ENCODE data around the gene BHLHE40. TPM values are rescaled to one million over a fixed set of nuclear protein-coding genes. Genes with fewer than 3 reads are reported as not detected.

Gene BHLHE40
- total and polyA plus RNA-seq, 2 of the 8 experiments (the other 6 are each of a cell fraction or from before 2014, with no cell fraction given), result 1.5 to 2.2 TPM

DNA sequence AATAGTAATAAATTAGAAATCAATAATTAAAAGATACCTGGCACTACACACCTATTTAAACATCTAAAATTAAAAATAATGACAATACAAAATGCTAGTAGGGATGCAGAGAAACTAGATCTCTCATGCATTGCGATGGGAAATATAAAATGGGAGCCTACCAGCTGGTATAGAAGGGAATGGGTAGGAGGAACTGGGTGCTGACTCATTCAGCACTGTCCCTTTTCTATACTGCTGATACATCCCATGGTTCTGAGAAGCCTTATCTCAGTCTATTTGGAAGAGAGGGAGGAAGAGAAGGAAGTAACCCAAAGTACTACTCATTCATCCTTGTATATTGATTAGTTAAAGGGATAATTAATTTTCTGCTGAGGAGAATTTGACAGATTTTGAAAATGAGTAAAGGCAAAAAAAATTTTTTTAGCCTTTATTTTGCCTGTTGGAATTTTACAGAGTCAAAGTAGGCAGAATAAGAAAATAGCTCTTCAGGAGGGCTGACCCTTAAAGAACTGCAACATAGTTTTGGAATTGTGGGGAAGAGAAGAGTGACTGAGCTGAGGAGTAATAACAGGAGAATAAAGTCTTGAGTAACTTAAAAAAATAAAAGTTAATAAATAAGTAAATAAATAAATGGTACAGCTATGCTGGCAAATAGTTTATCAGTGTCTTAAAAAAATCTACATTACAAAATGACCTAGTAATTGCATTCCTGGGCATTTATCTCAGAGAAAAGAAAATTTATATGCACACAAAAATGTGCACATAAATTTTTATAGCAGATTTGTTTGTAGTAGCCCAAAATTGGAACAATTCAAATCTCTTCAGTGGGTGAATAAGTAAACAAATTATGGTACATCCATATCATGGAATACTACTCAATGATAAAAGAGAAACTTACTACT is 15.3 kb upstream of the BHLHE40 start (continued):
- TF ChIP-seq, protein P1, sequence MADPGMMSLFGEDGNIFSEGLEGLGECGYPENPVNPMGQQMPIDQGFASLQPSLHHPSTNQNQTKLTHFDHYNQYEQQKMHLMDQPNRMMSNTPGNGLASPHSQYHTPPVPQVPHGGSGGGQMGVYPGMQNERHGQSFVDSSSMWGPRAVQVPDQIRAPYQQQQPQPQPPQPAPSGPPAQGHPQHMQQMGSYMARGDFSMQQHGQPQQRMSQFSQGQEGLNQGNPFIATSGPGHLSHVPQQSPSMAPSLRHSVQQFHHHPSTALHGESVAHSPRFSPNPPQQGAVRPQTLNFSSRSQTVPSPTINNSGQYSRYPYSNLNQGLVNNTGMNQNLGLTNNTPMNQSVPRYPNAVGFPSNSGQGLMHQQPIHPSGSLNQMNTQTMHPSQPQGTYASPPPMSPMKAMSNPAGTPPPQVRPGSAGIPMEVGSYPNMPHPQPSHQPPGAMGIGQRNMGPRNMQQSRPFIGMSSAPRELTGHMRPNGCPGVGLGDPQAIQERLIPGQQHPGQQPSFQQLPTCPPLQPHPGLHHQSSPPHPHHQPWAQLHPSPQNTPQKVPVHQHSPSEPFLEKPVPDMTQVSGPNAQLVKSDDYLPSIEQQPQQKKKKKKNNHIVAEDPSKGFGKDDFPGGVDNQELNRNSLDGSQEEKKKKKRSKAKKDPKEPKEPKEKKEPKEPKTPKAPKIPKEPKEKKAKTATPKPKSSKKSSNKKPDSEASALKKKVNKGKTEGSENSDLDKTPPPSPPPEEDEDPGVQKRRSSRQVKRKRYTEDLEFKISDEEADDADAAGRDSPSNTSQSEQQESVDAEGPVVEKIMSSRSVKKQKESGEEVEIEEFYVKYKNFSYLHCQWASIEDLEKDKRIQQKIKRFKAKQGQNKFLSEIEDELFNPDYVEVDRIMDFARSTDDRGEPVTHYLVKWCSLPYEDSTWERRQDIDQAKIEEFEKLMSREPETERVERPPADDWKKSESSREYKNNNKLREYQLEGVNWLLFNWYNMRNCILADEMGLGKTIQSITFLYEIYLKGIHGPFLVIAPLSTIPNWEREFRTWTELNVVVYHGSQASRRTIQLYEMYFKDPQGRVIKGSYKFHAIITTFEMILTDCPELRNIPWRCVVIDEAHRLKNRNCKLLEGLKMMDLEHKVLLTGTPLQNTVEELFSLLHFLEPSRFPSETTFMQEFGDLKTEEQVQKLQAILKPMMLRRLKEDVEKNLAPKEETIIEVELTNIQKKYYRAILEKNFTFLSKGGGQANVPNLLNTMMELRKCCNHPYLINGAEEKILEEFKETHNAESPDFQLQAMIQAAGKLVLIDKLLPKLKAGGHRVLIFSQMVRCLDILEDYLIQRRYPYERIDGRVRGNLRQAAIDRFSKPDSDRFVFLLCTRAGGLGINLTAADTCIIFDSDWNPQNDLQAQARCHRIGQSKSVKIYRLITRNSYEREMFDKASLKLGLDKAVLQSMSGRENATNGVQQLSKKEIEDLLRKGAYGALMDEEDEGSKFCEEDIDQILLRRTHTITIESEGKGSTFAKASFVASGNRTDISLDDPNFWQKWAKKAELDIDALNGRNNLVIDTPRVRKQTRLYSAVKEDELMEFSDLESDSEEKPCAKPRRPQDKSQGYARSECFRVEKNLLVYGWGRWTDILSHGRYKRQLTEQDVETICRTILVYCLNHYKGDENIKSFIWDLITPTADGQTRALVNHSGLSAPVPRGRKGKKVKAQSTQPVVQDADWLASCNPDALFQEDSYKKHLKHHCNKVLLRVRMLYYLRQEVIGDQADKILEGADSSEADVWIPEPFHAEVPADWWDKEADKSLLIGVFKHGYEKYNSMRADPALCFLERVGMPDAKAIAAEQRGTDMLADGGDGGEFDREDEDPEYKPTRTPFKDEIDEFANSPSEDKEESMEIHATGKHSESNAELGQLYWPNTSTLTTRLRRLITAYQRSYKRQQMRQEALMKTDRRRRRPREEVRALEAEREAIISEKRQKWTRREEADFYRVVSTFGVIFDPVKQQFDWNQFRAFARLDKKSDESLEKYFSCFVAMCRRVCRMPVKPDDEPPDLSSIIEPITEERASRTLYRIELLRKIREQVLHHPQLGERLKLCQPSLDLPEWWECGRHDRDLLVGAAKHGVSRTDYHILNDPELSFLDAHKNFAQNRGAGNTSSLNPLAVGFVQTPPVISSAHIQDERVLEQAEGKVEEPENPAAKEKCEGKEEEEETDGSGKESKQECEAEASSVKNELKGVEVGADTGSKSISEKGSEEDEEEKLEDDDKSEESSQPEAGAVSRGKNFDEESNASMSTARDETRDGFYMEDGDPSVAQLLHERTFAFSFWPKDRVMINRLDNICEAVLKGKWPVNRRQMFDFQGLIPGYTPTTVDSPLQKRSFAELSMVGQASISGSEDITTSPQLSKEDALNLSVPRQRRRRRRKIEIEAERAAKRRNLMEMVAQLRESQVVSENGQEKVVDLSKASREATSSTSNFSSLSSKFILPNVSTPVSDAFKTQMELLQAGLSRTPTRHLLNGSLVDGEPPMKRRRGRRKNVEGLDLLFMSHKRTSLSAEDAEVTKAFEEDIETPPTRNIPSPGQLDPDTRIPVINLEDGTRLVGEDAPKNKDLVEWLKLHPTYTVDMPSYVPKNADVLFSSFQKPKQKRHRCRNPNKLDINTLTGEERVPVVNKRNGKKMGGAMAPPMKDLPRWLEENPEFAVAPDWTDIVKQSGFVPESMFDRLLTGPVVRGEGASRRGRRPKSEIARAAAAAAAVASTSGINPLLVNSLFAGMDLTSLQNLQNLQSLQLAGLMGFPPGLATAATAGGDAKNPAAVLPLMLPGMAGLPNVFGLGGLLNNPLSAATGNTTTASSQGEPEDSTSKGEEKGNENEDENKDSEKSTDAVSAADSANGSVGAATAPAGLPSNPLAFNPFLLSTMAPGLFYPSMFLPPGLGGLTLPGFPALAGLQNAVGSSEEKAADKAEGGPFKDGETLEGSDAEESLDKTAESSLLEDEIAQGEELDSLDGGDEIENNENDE (IDR thresholded peaks at IDR 0.05; ENCODE audit: insufficient replicate concordance, low read length), result no peak
- TF ChIP-seq HDAC6 (IDR thresholded peaks at IDR 0.05; ENCODE audit: low read depth, low read length), result no peak
